Hepatic stellate cell (primary cell): Measurements from ENCODE around the gene ZBTB38.

ENCODE experiments used
- DNase-seq: peaks from one replicate; pipeline ENCODE4 v3.0.0; 2011; ENCODE audit warnings: low spot score

Gene ZBTB38

GRCh38 chr3:141403576-141403975, 35.3 kb downstream of the ZBTB38 start:
- no peak for DNase-seq

- DNase-seq = no peak
Observed at GRCh38 chr3:141405025-141405424, 36.7 kb downstream of the ZBTB38 start.

GRCh38 chr3:141405591-141405990, 37.3 kb downstream of the ZBTB38 start:
- DNase-seq = no peak

GRCh38 chr3:141406265-141406664, 38.0 kb downstream of the ZBTB38 start:
- DNase-seq = no peak

- DNase-seq = peak; percentile 71
Observed at GRCh38 chr3:141407047-141407446, 38.7 kb downstream of the ZBTB38 start.

GRCh38 chr3:141407825-141408224, 39.5 kb downstream of the ZBTB38 start:
- DNase-seq = no peak

- DNase-seq = no peak
Observed at GRCh38 chr3:141408596-141408995, 40.3 kb downstream of the ZBTB38 start.

- DNase-seq = no peak
Observed at GRCh38 chr3:141409940-141410241, 41.6 kb downstream of the ZBTB38 start.

GRCh38 chr3:141410408-141410807, 42.1 kb downstream of the ZBTB38 start:
- DNase-seq = no peak

- DNase-seq = no peak
Observed at GRCh38 chr3:141410846-141411245, 42.5 kb downstream of the ZBTB38 start.

- DNase-seq = no peak
Observed at GRCh38 chr3:141411251-141411771, 43.0 kb downstream of the ZBTB38 start.

- no peak for DNase-seq
Observed at GRCh38 chr3:141412087-141412935, 44.0 kb downstream of the ZBTB38 start.

- DNase-seq = no peak
Observed at GRCh38 chr3:141412936-141413354, 44.6 kb downstream of the ZBTB38 start.

GRCh38 chr3:141413391-141413790, 45.1 kb downstream of the ZBTB38 start:
- DNase-seq = no peak

GRCh38 chr3:141413801-141414689, 45.7 kb downstream of the ZBTB38 start:
- no peak for DNase-seq

- DNase-seq = no peak
Observed at GRCh38 chr3:141414800-141415462, 46.6 kb downstream of the ZBTB38 start.

GRCh38 chr3:141415953-141416352, 47.6 kb downstream of the ZBTB38 start:
- DNase-seq = no peak
